Measurements from ENCODE around the gene SLX4IP. TPM values are rescaled to one million over a fixed set of nuclear protein-coding genes. Genes with fewer than 3 reads are reported as not detected.

The SLX4IP gene
- total RNA-seq, 1 donor from 2014 or later: 11.3 TPM

GRCh38 chr20:10633718-10634117 lies 198.6 kb downstream of the SLX4IP start:
- no peak for DNase-seq (ENCODE audit: low spot score)

- no peak for DNase-seq (ENCODE audit: low spot score)
Observed at GRCh38 chr20:10634211-10634610, 199.1 kb downstream of the SLX4IP start.

GRCh38 chr20:10634683-10635411 lies 199.7 kb downstream of the SLX4IP start:
- no peak for DNase-seq (ENCODE audit: low spot score)

- DNase-seq (ENCODE audit: low spot score): no peak
Observed at GRCh38 chr20:10635476-10636208, 200.5 kb downstream of the SLX4IP start.

GRCh38 chr20:10636326-10636818 lies 201.3 kb downstream of the SLX4IP start:
- no peak for DNase-seq (ENCODE audit: low spot score)

GRCh38 chr20:10637031-10637559 lies 202.0 kb downstream of the SLX4IP start:
- DNase-seq (ENCODE audit: low spot score): no peak

GRCh38 chr20:10637563-10637962 lies 202.5 kb downstream of the SLX4IP start:
- DNase-seq (ENCODE audit: low spot score): no peak

- DNase-seq (ENCODE audit: low spot score): no peak
Observed at GRCh38 chr20:10639077-10639736, 204.1 kb downstream of the SLX4IP start.

- DNase-seq (ENCODE audit: low spot score): no peak
Observed at GRCh38 chr20:10639737-10640556, 204.8 kb downstream of the SLX4IP start.

GRCh38 chr20:10640897-10641296 lies 205.8 kb downstream of the SLX4IP start:
- no peak for DNase-seq (ENCODE audit: low spot score)

- no peak for DNase-seq (ENCODE audit: low spot score)
Observed at GRCh38 chr20:10641467-10641866, 206.4 kb downstream of the SLX4IP start.

- DNase-seq (ENCODE audit: low spot score): no peak
Observed at GRCh38 chr20:10641893-10642292, 206.8 kb downstream of the SLX4IP start.

GRCh38 chr20:10642856-10643559 lies 207.9 kb downstream of the SLX4IP start:
- no peak for DNase-seq (ENCODE audit: low spot score)

GRCh38 chr20:10643560-10643873 lies 208.4 kb downstream of the SLX4IP start:
- DNase-seq (ENCODE audit: low spot score): no peak

- DNase-seq (ENCODE audit: low spot score): no peak
Observed at GRCh38 chr20:10644458-10645204, 209.5 kb downstream of the SLX4IP start.

GRCh38 chr20:10645205-10645570 lies 210.1 kb downstream of the SLX4IP start:
- no peak for DNase-seq (ENCODE audit: low spot score)

GRCh38 chr20:10646006-10646405 lies 210.9 kb downstream of the SLX4IP start:
- DNase-seq (ENCODE audit: low spot score): no peak

- no peak for DNase-seq (ENCODE audit: low spot score)
Observed at GRCh38 chr20:10646886-10647420, 211.8 kb downstream of the SLX4IP start.

- DNase-seq (ENCODE audit: low spot score): no peak
Observed at GRCh38 chr20:10647471-10647870, 212.4 kb downstream of the SLX4IP start.

GRCh38 chr20:10647909-10648308 lies 212.8 kb downstream of the SLX4IP start:
- DNase-seq (ENCODE audit: low spot score): no peak

All from mucosa of gallbladder (tissue), 1 donor.